Measurements from ENCODE around the gene UTY. TPM values are rescaled to one million over a fixed set of nuclear protein-coding genes. Genes with fewer than 3 reads are reported as not detected.

UTY gene
- total and polyA plus RNA-seq, 2 of the 8 experiments (the other 6 are each of a cell fraction or from before 2014, with no cell fraction given), result 7.2 to 20.4 TPM

DNA sequence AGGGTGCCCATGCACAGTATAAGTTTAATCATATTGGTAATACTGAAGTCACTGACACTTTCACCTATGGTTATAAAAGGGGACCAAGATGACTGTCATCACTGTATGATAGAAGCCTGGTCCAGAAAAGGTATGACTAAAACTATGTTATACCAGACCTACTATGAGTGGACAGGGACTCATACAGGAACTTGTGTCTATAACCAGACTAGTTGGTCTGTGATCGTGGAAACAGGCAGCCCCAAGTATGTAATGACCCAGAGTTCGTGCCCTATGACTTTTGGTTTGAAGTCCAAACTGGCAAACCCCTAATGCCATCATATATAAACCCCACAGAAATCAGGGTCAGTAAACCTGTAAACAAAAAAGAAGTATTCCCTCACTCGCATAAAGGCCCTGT lies 134.3 kb downstream of the UTY start:
- Histone ChIP-seq H3K4me1 (replicated peaks in 1 of 4; ENCODE audit: control insufficient read depth in 3 of 4, insufficient read depth in 4 of 4, low read length in 3 of 4) (no peaks in the 10 kb centered on the region), H3K4me3 (ENCODE audit: extremely low read depth in 1 of 4, insufficient read depth in 2 of 4, low read depth in 3 of 4, low read length in 4 of 4) (no peak overlapping the region), H3K23me2 (ENCODE audit: low read depth, low read length) (no peaks in the 10 kb centered on the region), H3K27ac (ENCODE audit: low read depth, low read length) (no peak overlapping the region), H3K9me3 (ENCODE audit: insufficient read depth in 2 of 2, low read depth in 1 of 2, low read length in 1 of 2) (no peaks in the 10 kb centered on the region), H3K14ac (ENCODE audit: insufficient read length) (no peak overlapping the region), H3K9ac (replicated peaks in 1 of 4; ENCODE audit: extremely low read depth in 1 of 4, low read depth in 3 of 4, low read length in 3 of 4) (no peak overlapping the region), H3K36me3 (ENCODE audit: control insufficient read depth in 2 of 4, insufficient read depth in 4 of 4, low read length in 3 of 4) (peaks cover 0 to 23% (median 4%) of the 10 kb centered on the region in 4 experiments; a peak in 4 of 8 replicates), H4K20me1 (replicated peaks in 1 of 2; ENCODE audit: control insufficient read depth in 1 of 2, insufficient read depth in 2 of 2, low read length in 2 of 2) (no peaks in the 10 kb centered on the region), H2AFZ (ENCODE audit: low read length) (no peak overlapping the region), H2AK5ac (ENCODE audit: low read depth, low read length) (no peak overlapping the region), H2BK5ac (ENCODE audit: low read depth, low read length) (no peak overlapping the region), H4K8ac (ENCODE audit: extremely low read depth, insufficient read depth, low read length) (no peak overlapping the region), H3K4me2 (ENCODE audit: insufficient read depth in 1 of 2, low read depth in 2 of 2, low read length in 2 of 2) (no peak overlapping the region), H4K5ac (ENCODE audit: insufficient read length, low read depth, low read length) (no peak overlapping the region), H3K79me1 (ENCODE audit: low read depth, low read length) (no peaks in the 10 kb centered on the region), H3K79me2 (ENCODE audit: control insufficient read depth in 1 of 2, insufficient read depth in 2 of 2, low read length in 2 of 2) (no peaks in the 10 kb centered on the region), H2BK12ac (ENCODE audit: low read depth, low read length) (no peak overlapping the region), H3K23ac (ENCODE audit: insufficient read length) (no peak overlapping the region), H4K91ac (replicated peaks; ENCODE audit: insufficient read length, low read length) (no peak overlapping the region), H3K4ac (replicated peaks; ENCODE audit: insufficient read length, low read depth, low read length) (no peak overlapping the region), H2BK20ac (ENCODE audit: low read length) (no peak overlapping the region), H2BK120ac (replicated peaks; ENCODE audit: low read depth, low read length) (no peak overlapping the region), H3K27me3 (replicated peaks in 1 of 4; ENCODE audit: control insufficient read depth in 3 of 4, extremely low read depth in 1 of 4, insufficient read depth in 3 of 4, low read length in 3 of 4) (no peaks in the 10 kb centered on the region), H3K18ac (ENCODE audit: extremely low read depth, low read length) (no peak overlapping the region), H3K56ac (replicated peaks; ENCODE audit: insufficient read length, low read depth, low read length) (no peak overlapping the region), H2BK15ac (ENCODE audit: low read length) (no peak overlapping the region)
- CTCF ChIA-PET (ENCODE audit: partially characterized antibody), result interaction anchor here (0.8 kb wide), 1 partner anchor 147 kb away, joined by 3 read pairs; no protein-coding TSS in a partner anchor
- POLR2A ChIA-PET (ENCODE audit: partially characterized antibody), result no interaction called here
- DNase-seq (ENCODE audit: low read depth in 1 of 2, low spot score in 2 of 2) (no peak), FAIRE-seq (no peak)
- TF ChIP-seq BCL11A (IDR thresholded peaks at IDR 0.05; ENCODE audit: low read depth in 2 of 2, low read length in 2 of 2) (no peak), SUZ12 (IDR thresholded peaks at IDR 0.05; ENCODE audit: low read length) (no peak), RNF2 (IDR thresholded peaks at IDR 0.05; ENCODE audit: borderline replicate concordance, low read depth, low read length, missing control alignments, poor library complexity, severe bottlenecking) (no peak), TBP (IDR thresholded peaks at IDR 0.05; ENCODE audit: low read depth, low read length) (no peak), CHD2 (IDR thresholded peaks at IDR 0.05; ENCODE audit: low read length) (no peak)
- TF ChIP-seq, protein P1, sequence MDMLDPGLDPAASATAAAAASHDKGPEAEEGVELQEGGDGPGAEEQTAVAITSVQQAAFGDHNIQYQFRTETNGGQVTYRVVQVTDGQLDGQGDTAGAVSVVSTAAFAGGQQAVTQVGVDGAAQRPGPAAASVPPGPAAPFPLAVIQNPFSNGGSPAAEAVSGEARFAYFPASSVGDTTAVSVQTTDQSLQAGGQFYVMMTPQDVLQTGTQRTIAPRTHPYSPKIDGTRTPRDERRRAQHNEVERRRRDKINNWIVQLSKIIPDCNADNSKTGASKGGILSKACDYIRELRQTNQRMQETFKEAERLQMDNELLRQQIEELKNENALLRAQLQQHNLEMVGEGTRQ (IDR thresholded peaks at IDR 0.05; ENCODE audit: low read length), result no peak
- TF ChIP-seq, protein P2, sequence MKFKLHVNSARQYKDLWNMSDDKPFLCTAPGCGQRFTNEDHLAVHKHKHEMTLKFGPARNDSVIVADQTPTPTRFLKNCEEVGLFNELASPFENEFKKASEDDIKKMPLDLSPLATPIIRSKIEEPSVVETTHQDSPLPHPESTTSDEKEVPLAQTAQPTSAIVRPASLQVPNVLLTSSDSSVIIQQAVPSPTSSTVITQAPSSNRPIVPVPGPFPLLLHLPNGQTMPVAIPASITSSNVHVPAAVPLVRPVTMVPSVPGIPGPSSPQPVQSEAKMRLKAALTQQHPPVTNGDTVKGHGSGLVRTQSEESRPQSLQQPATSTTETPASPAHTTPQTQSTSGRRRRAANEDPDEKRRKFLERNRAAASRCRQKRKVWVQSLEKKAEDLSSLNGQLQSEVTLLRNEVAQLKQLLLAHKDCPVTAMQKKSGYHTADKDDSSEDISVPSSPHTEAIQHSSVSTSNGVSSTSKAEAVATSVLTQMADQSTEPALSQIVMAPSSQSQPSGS (IDR thresholded peaks at IDR 0.05; ENCODE audit: low read length), result no peak
- 94% methylated on average over 3 of the region's 3 CpGs; no CpG with 5 or more reads in 1 of the 2 experiments for WGBS, 2 experiments (ENCODE audit: extremely low coverage in 1 of 2, insufficient coverage in 1 of 2, insufficient read length in 1 of 2, insufficient replicate concordance in 2 of 2, low coverage in 1 of 2, low lambda C conversion rate in 2 of 2, missing lambda C conversion rate in 1 of 2)

Data from H1 (cell line).